Cardiac muscle cell (in vitro differentiated cells and primary cell): Measurements from ENCODE around the gene UXS1. TPM values are rescaled to one million over a fixed set of nuclear protein-coding genes. Genes with fewer than 3 reads are reported as not detected.

Experiments used
- DNase-seq, 2 donors: peaks; one replicate each; pipeline versions ENCODE4 v3.0.0 to v3.0.0-alpha.2; 2010 to 2017; ENCODE audit warnings: low read depth in 1 of 2, low spot score in 1 of 2
- H3K27ac ChIP-seq: fragments of 200-600 bp; sonication (generic); 2 replicates; pipeline ENCODE4 v1.5.1; 2016
- H3K27me3 ChIP-seq: fragments of 200-600 bp; sonication (generic); 2 replicates; pipeline ENCODE4 v1.6.0; 2016; ENCODE audit warnings: control low read depth
- H3K36me3 ChIP-seq: fragments of 200-600 bp; sonication (generic); 2 replicates; pipeline ENCODE4 v1.5.1; 2016; ENCODE audit warnings: control low read depth
- H3K4me1 ChIP-seq: fragments of 200-600 bp; sonication (generic); 2 replicates; pipeline ENCODE4 v1.8.1; 2017; ENCODE audit warnings: low read depth, mild to moderate bottlenecking, mixed run types
- H3K4me3 ChIP-seq: fragments of 200-600 bp; sonication (generic); 2 replicates; pipeline ENCODE4 v1.5.1; 2016; ENCODE audit warnings: mild to moderate bottlenecking
- H3K9me3 ChIP-seq: fragments of 200-600 bp; sonication (generic); 2 replicates; pipeline ENCODE4 v1.5.1; 2017; ENCODE audit warnings: low read depth, mild to moderate bottlenecking, control low read depth
- polyA plus RNA-seq: library from polyadenylated mRNA; unstranded; fragments of >200 nt; fragmentation: Nextera tagmentation; extraction: Ambion mirVana; gene quantifications from 2 replicates; pipeline ENCODE4 v1.2.1, GENCODE V29; 2016
- total RNA-seq: library from RNA; depleted of rRNA; stranded (reverse); fragments of >200 nt; gene quantifications from 2 replicates; pipeline ENCODE4 v1.2.3, GENCODE V29; 2016
- TF ChIP-seq, protein P1 (sequence below): IDR thresholded peaks from 2 replicates; pipeline ENCODE4 v1.5.1; 2012; ENCODE audit warnings: low read depth, mild to moderate bottlenecking, low read length

The UXS1 gene
- total and polyA plus RNA-seq, 2 experiments from 2014 or later, result 28.8 to 44.9 TPM

DNA sequence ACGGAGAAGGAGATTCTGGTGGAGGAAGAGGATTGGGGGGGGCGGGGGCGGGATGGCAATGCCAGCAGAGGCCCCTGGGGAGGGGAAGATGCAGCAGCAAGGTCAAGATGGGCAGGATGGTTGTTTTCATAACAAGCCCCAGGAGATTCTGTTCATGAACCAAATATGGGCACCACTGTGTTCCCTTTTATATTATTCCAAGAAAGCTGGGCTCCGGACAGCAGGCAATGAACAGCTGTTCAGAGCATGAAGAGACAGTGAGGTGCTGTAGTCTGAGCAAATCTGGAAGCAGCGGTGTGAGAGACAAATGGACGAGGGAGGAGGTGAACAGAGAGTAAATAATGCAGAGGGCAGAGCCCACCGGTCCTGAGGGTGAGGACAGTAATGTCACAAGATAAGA lies 20.0 kb downstream of the UXS1 start:
- no peak overlapping the region for H3K27ac ChIP-seq
- H3K4me1 ChIP-seq, result no peaks in the 10 kb centered on the region
- H3K4me3 ChIP-seq, result no peak overlapping the region
- no peak for DNase-seq
- no peaks in the 10 kb centered on the region for H3K27me3 ChIP-seq
- TF ChIP-seq, protein P1, sequence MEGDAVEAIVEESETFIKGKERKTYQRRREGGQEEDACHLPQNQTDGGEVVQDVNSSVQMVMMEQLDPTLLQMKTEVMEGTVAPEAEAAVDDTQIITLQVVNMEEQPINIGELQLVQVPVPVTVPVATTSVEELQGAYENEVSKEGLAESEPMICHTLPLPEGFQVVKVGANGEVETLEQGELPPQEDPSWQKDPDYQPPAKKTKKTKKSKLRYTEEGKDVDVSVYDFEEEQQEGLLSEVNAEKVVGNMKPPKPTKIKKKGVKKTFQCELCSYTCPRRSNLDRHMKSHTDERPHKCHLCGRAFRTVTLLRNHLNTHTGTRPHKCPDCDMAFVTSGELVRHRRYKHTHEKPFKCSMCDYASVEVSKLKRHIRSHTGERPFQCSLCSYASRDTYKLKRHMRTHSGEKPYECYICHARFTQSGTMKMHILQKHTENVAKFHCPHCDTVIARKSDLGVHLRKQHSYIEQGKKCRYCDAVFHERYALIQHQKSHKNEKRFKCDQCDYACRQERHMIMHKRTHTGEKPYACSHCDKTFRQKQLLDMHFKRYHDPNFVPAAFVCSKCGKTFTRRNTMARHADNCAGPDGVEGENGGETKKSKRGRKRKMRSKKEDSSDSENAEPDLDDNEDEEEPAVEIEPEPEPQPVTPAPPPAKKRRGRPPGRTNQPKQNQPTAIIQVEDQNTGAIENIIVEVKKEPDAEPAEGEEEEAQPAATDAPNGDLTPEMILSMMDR, result no peak
- no peaks in the 10 kb centered on the region for H3K36me3 ChIP-seq
- H3K9me3 ChIP-seq, result no peaks in the 10 kb centered on the region

DNA sequence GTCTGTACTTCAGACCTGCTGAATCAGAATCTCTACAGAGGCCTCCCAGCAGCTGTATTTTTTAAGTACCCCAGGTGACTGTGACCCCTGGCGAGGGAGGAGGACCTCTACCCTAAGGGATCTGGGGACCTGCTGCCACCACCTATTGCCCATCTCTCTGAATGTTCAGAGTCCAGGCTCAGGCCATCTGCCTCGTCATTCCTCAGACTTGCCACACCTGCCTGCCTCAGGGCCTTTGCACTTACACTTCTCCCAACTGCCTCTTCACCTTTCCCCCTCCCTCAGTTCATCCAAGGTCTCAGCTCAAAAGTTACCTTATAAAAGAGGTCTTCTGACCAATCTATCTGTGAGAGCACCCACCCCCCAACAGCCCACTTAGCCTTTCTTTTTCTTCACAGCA lies 21.5 kb downstream of the UXS1 start:
- TF ChIP-seq, protein P1, result no peak
- Histone ChIP-seq H3K4me1 (no peaks in the 10 kb centered on the region), H3K27ac (no peak overlapping the region), H3K36me3 (no peaks in the 10 kb centered on the region), H3K4me3 (no peak overlapping the region), H3K27me3 (no peaks in the 10 kb centered on the region), H3K9me3 (no peaks in the 10 kb centered on the region)
- DNase-seq, result no peak

DNA sequence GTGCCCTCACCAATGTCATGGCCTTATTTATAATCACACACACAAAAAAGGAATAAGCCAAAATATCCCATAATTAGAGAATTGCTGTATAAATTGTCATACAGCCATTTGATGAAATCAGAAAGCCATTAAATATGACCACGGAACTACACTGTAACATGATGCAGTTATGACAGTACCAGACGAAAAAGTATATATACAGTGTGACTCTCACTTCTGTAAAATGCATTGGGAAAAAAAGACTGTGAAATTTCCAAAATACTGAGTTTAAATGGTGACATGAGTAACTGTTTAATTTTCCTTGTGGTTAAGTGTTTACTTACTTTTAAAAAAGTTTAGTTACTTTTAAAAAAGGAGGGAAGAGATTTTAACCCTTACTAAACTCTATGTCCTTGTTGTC lies 25.4 kb downstream of the UXS1 start:
- H3K27me3 ChIP-seq, result no peaks in the 10 kb centered on the region
- no peaks in the 10 kb centered on the region for H3K9me3 ChIP-seq
- no peak for DNase-seq
- no peak overlapping the region for H3K4me3 ChIP-seq
- no peak overlapping the region for H3K27ac ChIP-seq
- no peaks in the 10 kb centered on the region for H3K36me3 ChIP-seq
- TF ChIP-seq, protein P1, result no peak
- H3K4me1 ChIP-seq, result peaks cover 9% of the 10 kb centered on the region

DNA sequence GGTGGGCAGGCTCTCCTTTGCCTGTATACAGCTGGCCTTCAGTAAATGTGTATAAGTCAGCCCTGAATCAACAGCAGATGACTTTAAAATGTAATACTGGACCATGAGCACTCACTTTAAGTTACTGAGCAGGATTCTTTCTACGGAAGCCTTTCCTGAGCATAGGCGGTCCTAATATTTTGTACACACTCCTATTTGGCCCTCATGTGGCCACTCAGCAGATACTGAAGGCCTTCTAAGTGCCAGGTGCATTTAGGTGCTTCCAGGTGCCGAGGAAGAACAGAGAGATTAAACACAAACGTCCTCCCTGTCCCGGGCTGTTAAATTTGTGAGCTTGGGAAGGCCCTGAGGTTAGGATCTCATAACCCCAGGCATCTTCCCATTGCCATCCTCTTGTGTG lies 27.0 kb downstream of the UXS1 start:
- Histone ChIP-seq H3K27me3 (no peaks in the 10 kb centered on the region), H3K9me3 (no peaks in the 10 kb centered on the region), H3K4me3 (no peak overlapping the region), H3K4me1 (peaks cover 19% of the 10 kb centered on the region), H3K27ac (no peak overlapping the region), H3K36me3 (no peaks in the 10 kb centered on the region)
- DNase-seq, result no peak
- TF ChIP-seq, protein P1, result no peak

DNA sequence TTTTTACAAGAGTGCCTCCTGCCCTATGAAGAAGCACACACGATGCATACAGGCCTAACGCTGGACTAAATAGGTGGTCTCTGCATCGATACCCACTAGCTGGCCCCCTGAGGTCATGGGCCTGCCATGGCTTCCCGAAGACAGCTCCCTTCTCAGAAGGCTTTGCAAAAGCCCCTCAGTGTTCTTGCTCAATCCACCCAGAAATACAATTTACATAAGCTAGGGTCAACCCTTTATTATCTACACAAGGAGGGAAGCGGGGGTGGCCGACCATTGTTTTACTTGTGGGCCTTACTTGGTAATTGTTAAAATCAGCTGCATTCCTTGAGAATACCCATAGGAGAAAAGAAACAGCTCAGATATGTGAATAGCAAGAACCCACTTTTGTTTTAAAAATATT lies 28.5 kb downstream of the UXS1 start:
- Histone ChIP-seq H3K27me3 (no peaks in the 10 kb centered on the region), H3K9me3 (no peaks in the 10 kb centered on the region), H3K4me3 (no peak overlapping the region), H3K36me3 (no peaks in the 10 kb centered on the region), H3K4me1 (peaks cover 33% of the 10 kb centered on the region), H3K27ac (no peak overlapping the region)
- peak in 1 of 2 donors; percentile 18 for DNase-seq
- TF ChIP-seq, protein P1, result no peak

DNA sequence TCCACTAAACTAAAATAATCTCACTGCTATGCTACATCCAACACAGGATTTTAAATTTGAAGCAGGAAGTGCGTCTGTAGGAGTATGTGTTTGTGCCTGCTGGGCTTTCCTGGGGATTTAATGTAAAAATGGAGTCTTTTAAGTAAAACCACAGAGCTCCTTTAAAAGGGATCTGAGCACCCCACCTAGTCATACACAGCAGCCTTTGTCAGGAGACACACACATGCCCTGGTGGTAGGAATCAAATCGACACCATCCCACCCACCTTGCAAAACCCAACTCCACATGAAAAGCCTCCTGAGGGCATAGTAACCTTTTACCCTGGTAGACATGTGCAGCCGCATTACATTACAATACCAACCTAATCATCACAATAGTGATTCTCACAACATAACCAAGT lies 29.1 kb downstream of the UXS1 start:
- H3K27me3 ChIP-seq, result no peaks in the 10 kb centered on the region
- H3K36me3 ChIP-seq, result no peaks in the 10 kb centered on the region
- TF ChIP-seq, protein P1, result peak; percentile 6
- H3K4me3 ChIP-seq, result no peak overlapping the region
- no peaks in the 10 kb centered on the region for H3K9me3 ChIP-seq
- H3K4me1 ChIP-seq, result peaks cover 38% of the 10 kb centered on the region
- H3K27ac ChIP-seq, result no peak overlapping the region
- DNase-seq, result no peak
